Esophagus squamous epithelium (tissue), 4 donors: ENCODE results near the gene MRRF.

Experiments used
- POLR2A ChIP-seq, 4 donors: fragments of 450-650 bp; IDR thresholded peaks; one replicate each; pipeline ENCODE4 v1.6.1; 2017; ENCODE audit warnings: antibody characterized with exemption in 4 of 4, mild to moderate bottlenecking in 4 of 4, moderate library complexity in 3 of 4
- TF ChIP-seq, protein P1 (sequence below), 6 experiments: fragments of 450-650 bp in 4 of 6; fragments of 200-600 bp in 2 of 6; sonication (generic) in 2 of 6; IDR thresholded peaks; one replicate each; pipeline ENCODE4 v1.5.1; 2016 to 2019; ENCODE audit warnings: antibody characterized with exemption in 6 of 6, mild to moderate bottlenecking in 4 of 6, moderate library complexity in 4 of 6

DNA sequence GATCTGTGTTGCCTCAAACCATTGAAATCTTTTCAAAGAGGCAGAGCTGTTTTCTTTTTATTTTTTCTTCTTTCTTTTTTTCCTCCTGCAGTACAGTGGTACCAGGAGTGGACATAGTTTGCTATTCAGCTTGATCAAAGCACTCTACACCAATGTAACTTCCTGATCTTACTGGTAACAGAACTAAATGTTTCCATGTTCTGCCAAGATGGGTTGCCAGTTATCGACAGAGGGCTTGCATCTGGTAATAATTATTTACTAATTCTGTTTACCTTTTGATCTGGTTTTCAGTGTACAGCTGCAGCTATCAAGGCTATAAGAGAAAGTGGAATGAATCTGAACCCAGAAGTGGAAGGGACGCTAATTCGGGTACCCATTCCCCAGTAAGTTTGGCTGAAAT is 26.8 kb downstream of the MRRF start:
- TF ChIP-seq, protein P1, sequence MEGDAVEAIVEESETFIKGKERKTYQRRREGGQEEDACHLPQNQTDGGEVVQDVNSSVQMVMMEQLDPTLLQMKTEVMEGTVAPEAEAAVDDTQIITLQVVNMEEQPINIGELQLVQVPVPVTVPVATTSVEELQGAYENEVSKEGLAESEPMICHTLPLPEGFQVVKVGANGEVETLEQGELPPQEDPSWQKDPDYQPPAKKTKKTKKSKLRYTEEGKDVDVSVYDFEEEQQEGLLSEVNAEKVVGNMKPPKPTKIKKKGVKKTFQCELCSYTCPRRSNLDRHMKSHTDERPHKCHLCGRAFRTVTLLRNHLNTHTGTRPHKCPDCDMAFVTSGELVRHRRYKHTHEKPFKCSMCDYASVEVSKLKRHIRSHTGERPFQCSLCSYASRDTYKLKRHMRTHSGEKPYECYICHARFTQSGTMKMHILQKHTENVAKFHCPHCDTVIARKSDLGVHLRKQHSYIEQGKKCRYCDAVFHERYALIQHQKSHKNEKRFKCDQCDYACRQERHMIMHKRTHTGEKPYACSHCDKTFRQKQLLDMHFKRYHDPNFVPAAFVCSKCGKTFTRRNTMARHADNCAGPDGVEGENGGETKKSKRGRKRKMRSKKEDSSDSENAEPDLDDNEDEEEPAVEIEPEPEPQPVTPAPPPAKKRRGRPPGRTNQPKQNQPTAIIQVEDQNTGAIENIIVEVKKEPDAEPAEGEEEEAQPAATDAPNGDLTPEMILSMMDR (IDR thresholded peaks at IDR 0.05), result no peak
- TF ChIP-seq POLR2A (IDR thresholded peaks at IDR 0.05), result no peak
